Left colon (tissue), 2 donors: ENCODE data around the gene ENPP5. TPM values are rescaled to one million over a fixed set of nuclear protein-coding genes. Genes with fewer than 3 reads are reported as not detected.
"Not testable (repeated sequence)": the region's sequence is repeated elsewhere in the genome, so short reads cannot be mapped to it uniquely, and the experiment has no call there.

Experiments used
- ATAC-seq: fragments of 200-7000 bp; cut with Tn5 transposase; one replicate; pipeline ENCODE4 v1.9.1; 2020; ENCODE audit warnings: mild to moderate bottlenecking, moderate library complexity
- DNase-seq, 2 donors: peaks; one replicate each; pipeline ENCODE4 v3.0.0-alpha.2; 2020
- intact Hi-C, 2 donors: fragments of 100-400 bp; cut with DNase I in 1 of 2; cut with micrococcal nuclease in 1 of 2; formaldehyde crosslinking; loops; one replicate each; pipeline versions ENCODE4 v1.11.2 to v1.14.0; 2022; cut with DNase I, micrococcal nuclease
- total RNA-seq, 2 donors: library from RNA; stranded (reverse); fragmentation: NEBNext Ultra II Directional; extraction: Animal tissue kit (Norgen Biotek cat#: 25700); gene quantifications; one replicate each; pipeline ENCODE4 v1.2.1, GENCODE V29; 2021
- donor health status: DM: no; HTN: no; CAD: no.
- donor health status: DM: yes; HTN: yes; CAD: no.

ENPP5 gene
- total RNA-seq, 2 donors from 2014 or later = 3.4 to 3.5 TPM

GRCh38 chr6:46184114-46184513 lies 13.3 kb upstream of the ENPP5 start:
- ATAC-seq = no peak
- DNase-seq = no peak
- intact Hi-C loops = no loop called here

- no peak for ATAC-seq
- intact Hi-C loops = no loop called here
- no peak for DNase-seq
Measured at GRCh38 chr6:46175976-46176375, 5.2 kb upstream of the ENPP5 start.

DNA sequence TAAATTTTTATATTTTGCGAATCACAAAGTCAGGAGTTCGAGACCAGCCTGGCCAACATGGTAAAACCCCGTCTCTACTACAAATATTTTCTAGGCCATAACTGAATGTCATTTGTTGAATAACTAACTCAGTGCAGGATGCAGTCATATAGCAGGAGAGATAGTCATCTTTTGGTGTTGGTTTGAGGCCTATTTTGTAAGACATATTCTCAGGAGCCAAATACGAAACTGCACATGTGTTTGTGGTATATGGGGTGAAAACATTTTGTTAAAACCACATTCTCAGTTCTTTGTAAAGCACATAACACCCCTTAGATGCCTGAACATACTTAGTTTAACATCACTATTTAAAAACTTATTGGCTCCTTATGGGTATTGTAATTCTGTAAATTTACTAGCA lies 4.7 kb upstream of the ENPP5 start:
- intact Hi-C loops = no loop called here
- ATAC-seq = no peak
- no peak for DNase-seq

GRCh38 chr6:46174904-46175303 lies 4.1 kb upstream of the ENPP5 start:
- ATAC-seq (no peak), DNase-seq (no peak)
- intact Hi-C loops = no loop called here

DNA sequence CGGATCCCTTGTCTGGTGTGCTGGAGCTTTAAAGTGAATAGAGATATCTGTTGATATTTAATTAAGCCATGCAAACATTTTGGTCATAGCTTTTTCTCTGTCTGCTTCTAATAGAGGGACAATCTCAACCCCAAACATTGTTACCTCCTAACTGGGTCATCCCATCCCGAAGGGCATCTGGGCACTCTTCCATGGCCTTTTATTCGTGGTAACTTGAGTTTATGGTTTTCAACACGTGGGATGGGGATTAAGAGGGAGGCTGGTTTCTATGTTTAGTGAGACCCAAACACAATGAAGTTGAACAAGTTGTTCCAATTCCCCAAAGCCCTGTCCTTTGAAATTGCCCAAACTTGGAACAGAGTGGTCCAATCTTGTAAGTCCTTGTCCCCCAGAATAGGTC lies 1.4 kb upstream of the ENPP5 start:
- ATAC-seq (no peak), DNase-seq (no peak)
- intact Hi-C loops = no loop called here

- intact Hi-C loops = no loop called here
- DNase-seq (no peak), ATAC-seq (no peak)
Measured at GRCh38 chr6:46160102-46160501, 10.7 kb downstream of the ENPP5 start.

DNA sequence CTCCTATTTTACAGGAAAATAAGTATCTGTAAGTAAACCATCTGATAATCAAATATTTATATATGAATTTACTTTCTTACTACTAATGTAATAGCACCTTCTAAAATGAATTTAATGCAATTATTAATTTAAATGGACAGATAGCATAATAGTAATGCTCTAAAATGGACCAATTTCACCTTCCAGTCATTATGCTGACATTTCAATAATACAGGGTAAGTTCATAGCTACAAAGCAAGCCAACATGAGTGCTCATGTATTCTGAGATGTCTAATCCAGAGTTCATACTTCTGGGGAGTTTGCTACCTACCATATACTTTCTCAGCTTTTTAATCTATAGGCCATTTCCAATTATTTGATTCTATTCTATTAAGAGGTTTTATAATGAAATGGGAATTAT lies 11.6 kb downstream of the ENPP5 start:
- ATAC-seq = no peak
- DNase-seq = no peak
- intact Hi-C loops = no loop called here

DNA sequence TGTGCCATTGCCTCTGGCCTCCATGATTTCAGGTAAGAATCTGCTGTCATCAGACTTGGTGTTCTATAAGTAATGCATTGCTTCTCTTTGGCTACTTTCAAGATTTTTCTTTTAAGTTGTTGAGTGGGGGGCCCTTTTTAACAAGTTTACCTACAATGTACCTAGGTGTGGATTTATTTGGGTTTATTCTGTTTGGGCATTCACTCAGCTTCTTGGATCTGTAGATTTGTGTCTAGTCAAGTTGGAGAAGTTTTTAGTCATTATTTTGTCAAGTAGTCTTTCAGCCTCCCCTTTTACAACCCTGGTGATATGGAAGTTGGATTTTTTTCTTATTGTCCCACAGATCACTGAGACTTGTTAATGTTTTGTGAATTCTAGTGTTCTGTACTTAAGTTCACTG lies 14.1 kb downstream of the ENPP5 start:
- ATAC-seq (no peak), DNase-seq (no peak)
- intact Hi-C loops = no loop called here

- ATAC-seq, DNase-seq, intact Hi-C loops: not testable (repeated sequence)
Measured at GRCh38 chr6:46149066-46149465, 21.7 kb downstream of the ENPP5 start.

GRCh38 chr6:46144270-46144669 lies 26.5 kb downstream of the ENPP5 start:
- intact Hi-C loops = no loop called here
- no peak for ATAC-seq
- no peak for DNase-seq

- DNase-seq (no peak), ATAC-seq (no peak)
- intact Hi-C loops = no loop called here
Measured at GRCh38 chr6:46138281-46138680, 32.5 kb downstream of the ENPP5 start.

DNA sequence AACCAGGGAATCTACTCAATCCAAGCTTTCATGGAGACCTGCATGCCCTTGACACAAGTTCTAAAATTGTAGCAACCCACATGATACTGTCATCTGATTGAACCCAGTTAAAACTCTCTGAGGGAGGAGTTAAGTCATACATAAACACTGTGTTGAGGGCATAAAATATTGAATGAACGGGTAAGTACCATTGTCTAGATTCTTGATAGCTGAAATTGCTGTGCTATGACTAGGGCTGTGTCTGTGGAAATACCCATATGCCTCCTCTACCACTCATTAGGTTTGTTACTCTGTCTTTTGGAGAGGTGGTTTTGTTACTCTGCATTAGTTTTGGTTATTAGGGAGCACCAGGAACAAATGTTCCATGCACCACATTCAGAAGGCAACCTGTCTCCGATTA lies 33.4 kb downstream of the ENPP5 start:
- DNase-seq = no peak
- intact Hi-C loops = no loop called here

GRCh38 chr6:46136831-46137230 lies 33.9 kb downstream of the ENPP5 start:
- no peak for DNase-seq
- intact Hi-C loops = no loop called here
- no peak for ATAC-seq

More for the DNA sequence above, 33.4 kb downstream of the ENPP5 start:
- no peak for ATAC-seq

DNA sequence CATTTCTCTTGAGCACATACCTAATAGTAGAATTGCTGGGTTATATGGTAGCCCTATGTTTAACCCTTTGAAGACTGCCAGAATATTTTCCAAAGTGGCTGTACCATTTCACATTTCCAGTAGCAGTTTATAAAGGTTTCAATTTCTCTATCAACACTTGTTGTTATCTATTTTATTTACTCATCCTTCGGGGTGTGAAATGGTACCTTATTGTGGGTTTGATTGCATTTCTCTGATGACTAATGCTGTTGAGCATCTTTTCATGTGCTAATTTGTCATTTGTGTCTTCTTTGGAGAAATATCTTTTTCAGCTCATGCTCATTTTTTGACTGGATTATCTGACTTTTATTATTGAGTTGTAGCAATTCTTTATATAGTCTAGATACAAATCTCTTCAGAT lies 35.6 kb downstream of the ENPP5 start:
- no peak for ATAC-seq
- DNase-seq = no peak
- intact Hi-C loops = no loop called here

DNA sequence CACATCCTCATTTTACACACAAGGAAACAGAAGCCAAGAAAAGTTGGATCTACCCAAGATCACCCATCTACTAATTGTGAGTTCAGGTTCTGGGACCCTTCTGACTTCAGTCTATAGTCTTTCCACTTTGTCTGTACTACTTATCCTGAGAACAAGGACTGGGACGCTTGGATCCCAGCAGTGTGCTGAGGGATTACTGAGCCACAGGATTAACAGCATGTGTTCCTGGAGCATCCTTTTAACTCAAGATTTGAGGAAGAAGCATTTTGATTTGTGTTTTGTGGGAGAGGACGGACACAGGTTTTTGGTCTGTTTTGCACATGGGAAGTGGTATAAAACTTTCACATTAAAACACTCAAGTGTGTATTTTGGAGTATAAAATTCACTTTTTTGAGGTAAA lies 36.6 kb downstream of the ENPP5 start:
- intact Hi-C loops = no loop called here

GRCh38 chr6:46131291-46131690 lies 39.5 kb downstream of the ENPP5 start:
- intact Hi-C loops, ATAC-seq, DNase-seq: not testable (repeated sequence)

More for the DNA sequence above, 36.6 kb downstream of the ENPP5 start:
- no peak for ATAC-seq
- no peak for DNase-seq

DNA sequence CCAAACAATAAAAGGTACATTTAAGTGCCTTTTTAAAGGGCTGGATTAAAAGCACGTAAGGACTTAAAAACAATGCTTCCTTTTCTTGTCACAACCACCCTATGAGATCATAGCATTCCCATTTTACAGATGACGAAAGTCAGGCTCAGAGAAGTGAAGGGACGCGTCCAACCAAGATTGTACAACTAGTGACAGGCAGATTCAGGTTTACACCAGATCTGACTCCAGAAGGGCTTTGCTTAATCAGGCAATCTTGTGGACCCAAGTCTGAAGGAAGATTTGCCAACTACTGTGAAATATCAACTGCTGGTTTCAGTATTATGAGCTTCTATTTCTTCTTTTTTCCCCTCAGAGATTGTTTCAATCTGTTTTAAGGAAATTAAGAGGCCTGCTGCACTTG lies 40.1 kb downstream of the ENPP5 start:
- ATAC-seq = no peak
- intact Hi-C loops = no loop called here
- DNase-seq = no peak

GRCh38 chr6:46129629-46130511 lies 40.9 kb downstream of the ENPP5 start, which contains the start of gene ENPP4:
Gene ENPP4 (plus strand): TSS chr6:46129989. CDS start chr6:46139584, 9,595 bp downstream.
- DNase-seq (peak; percentile 87 to 89), ATAC-seq (peak; percentile 98)
- intact Hi-C loops = no loop called here

DNA sequence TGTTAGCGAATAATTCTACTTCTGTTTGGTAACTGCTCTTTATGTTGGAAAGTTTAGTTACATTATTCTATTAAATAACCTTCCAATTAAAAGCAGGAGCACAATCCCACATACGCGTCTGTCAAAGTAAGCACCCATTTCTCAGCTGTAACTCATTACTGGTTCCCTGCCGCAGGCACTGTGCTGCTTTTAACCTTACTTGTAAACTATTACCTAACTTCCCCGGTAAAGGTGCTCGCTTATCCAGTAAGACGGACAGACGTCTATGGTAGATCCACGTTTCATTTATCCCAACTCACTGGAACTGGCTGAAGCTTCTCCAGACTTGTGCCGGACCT lies 41.5 kb downstream of the ENPP5 start:
- intact Hi-C loops = no loop called here
- ATAC-seq = peak; percentile 46
- DNase-seq = no peak

DNA sequence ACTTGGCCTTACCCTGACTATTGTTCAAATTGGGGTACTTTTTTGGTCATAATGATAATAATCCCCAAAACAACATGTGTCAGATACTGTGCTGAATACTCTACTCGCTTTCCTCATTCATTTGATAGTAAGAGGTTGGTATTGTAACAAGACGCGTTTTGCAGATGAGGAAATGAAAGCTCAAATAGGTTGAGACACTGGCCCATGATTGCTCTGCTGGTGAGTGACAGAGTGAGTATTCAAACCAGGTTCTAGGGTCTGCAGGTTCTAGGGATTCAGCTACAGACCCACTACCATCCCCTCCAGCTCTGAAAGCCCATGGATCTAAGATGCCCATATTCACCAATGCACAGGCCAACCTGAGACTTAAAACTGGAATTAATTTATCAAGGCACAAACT lies 42.3 kb downstream of the ENPP5 start:
- intact Hi-C loops = no loop called here
- DNase-seq = no peak
- peak; percentile 17 for ATAC-seq

DNA sequence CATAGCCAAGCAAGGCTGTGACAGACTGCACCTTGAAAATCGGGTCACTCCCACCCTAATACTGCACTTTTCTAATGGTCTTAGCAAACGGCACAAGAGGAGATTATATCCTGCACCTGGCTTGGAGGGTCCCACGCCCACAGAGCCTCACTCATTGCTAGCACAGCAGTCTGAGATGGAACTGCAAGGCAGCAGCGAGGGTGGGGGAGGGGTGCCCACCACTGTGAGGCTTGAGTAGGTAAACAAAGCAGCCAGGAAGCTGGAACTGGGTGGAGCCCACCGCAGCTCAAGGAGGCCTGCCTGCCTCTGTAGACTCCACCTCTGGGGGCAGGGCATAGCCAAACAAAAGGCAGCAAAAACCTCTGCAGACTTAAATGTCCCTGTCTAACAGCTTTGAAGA lies 51.1 kb downstream of the ENPP5 start:
- intact Hi-C loops, DNase-seq, ATAC-seq: not testable (repeated sequence)
